Upper lobe of left lung (tissue), 6 donors: Measurements from ENCODE around the gene RUNX2. TPM values are rescaled to one million over a fixed set of nuclear protein-coding genes. Genes with fewer than 3 reads are reported as not detected.
"Not testable (repeated sequence)": the region's sequence is repeated elsewhere in the genome, so short reads cannot be mapped to it uniquely, and the experiment has no call there.

Experiments
- ATAC-seq, 2 donors: fragments of 200-7000 bp; cut with Tn5 transposase; one replicate each; pipeline ENCODE4 v1.9.1; 2022; ENCODE audit warnings: mild to moderate bottlenecking in 2 of 2, moderate library complexity in 2 of 2; ENCODE audit not compliant: low FRiP score in 2 of 2
- DNase-seq, 2 donors: peaks; one replicate each; pipeline ENCODE4 v3.0.0-alpha.2; 2019 to 2020
- H3K27ac ChIP-seq, 4 donors: fragments of 200-600 bp; sonication (generic); one replicate each; pipeline ENCODE4 v1.5.1; 2016 to 2019
- H3K27me3 ChIP-seq, 4 donors: fragments of 200-600 bp; sonication (generic); one replicate each; pipeline ENCODE4 v1.5.1; 2017 to 2019
- H3K36me3 ChIP-seq, 4 donors: fragments of 200-600 bp; sonication (generic); one replicate each; pipeline ENCODE4 v1.5.1; 2016 to 2019
- H3K4me1 ChIP-seq, 4 donors: fragments of 200-600 bp; sonication (generic); one replicate each; pipeline ENCODE4 v1.5.1; 2018 to 2019
- H3K4me3 ChIP-seq, 4 donors: fragments of 200-600 bp; sonication (generic); one replicate each; pipeline ENCODE4 v1.5.1; 2017 to 2019; ENCODE audit warnings: mild to moderate bottlenecking in 2 of 4, moderate library complexity in 1 of 4
- H3K9me3 ChIP-seq, 4 donors: fragments of 200-600 bp; sonication (generic); one replicate each; pipeline ENCODE4 v1.5.1; 2018 to 2019
- CTCF ChIP-seq, 6 experiments: fragments of 450-650 bp in 4 of 6; fragments of 200-600 bp in 2 of 6; sonication (generic) in 2 of 6; IDR thresholded peaks; one replicate each; pipeline ENCODE4 v1.5.1; 2016 to 2019; ENCODE audit warnings: antibody characterized with exemption in 6 of 6
- EP300 ChIP-seq, 4 donors: sonication (generic); formaldehyde crosslinking; IDR thresholded peaks; one replicate each; pipeline ENCODE4 v1.5.1; 2017; ENCODE audit warnings: antibody characterized with exemption in 4 of 4, control low read depth in 2 of 4
- POLR2A ChIP-seq, 4 donors: fragments of 450-650 bp; IDR thresholded peaks; one replicate each; pipeline ENCODE4 v1.5.1; 2016 to 2017; ENCODE audit warnings: antibody characterized with exemption in 4 of 4, mild to moderate bottlenecking in 2 of 4
- POLR2AphosphoS5 ChIP-seq, 2 donors: sonication (generic); formaldehyde crosslinking; IDR thresholded peaks; one replicate each; pipeline ENCODE4 v1.5.1; 2017; ENCODE audit warnings: antibody characterized with exemption in 2 of 2
- WGBS, 2 donors: methylation state at CpG; one replicate each; pipeline ENCODE4 v1.1.5; 2017 to 2018; 5-methylcytosine and 5-hydroxymethylcytosine counted together
- total RNA-seq, 6 donors: library from RNA; depleted of rRNA in 4 of 6; stranded (reverse); fragments of >200 nt in 4 of 6; gene quantifications; one replicate each; pipeline versions ENCODE4 v1.1.0 to v1.2.1, GENCODE V29; 2016 to 2021
- donor health status: DM: no; HTN: no; CAD: no; lungs with moderate emphysema.
- donor health status: DM: no; HTN: yes; CAD: no; lungs with severe emphysema.

The RUNX2 gene
- total RNA-seq, 6 donors from 2014 or later, result 2.6 to 12.2 (median 5.5) TPM

- Histone ChIP-seq H3K27me3 (no peaks in the 10 kb centered on the region), H3K36me3 (no peaks in the 10 kb centered on the region), H3K4me3 (no peak overlapping the region), H3K9me3 (no peaks in the 10 kb centered on the region), H3K4me1 (no peaks in the 10 kb centered on the region), H3K27ac (no peak overlapping the region)
- TF ChIP-seq POLR2AphosphoS5 (IDR thresholded peaks at IDR 0.05) (no peak), POLR2A (IDR thresholded peaks at IDR 0.05) (no peak), CTCF (IDR thresholded peaks at IDR 0.05) (no peak), EP300 (IDR thresholded peaks at IDR 0.05) (no peak)
- DNase-seq, result no peak
- ATAC-seq, result no peak
- WGBS, 2 donors, result 91 to 96% methylated on average over 2 of the region's 2 CpGs
Observed at GRCh38 chr6:45460166-45460565, 132.0 kb downstream of the RUNX2 start.

- H3K4me3 ChIP-seq, result no peak overlapping the region
- H3K36me3 ChIP-seq, result no peaks in the 10 kb centered on the region
- 74 to 88% methylated on average over 3 of the region's 3 CpGs for WGBS, 2 donors
- TF ChIP-seq CTCF (IDR thresholded peaks at IDR 0.05) (no peak), POLR2A (IDR thresholded peaks at IDR 0.05) (no peak), EP300 (IDR thresholded peaks at IDR 0.05) (no peak), POLR2AphosphoS5 (IDR thresholded peaks at IDR 0.05) (no peak)
- no peak overlapping the region for H3K27ac ChIP-seq
- DNase-seq (no peak), ATAC-seq (no peak)
- no peaks in the 10 kb centered on the region for H3K27me3 ChIP-seq
- H3K9me3 ChIP-seq, result no peaks in the 10 kb centered on the region
- no peaks in the 10 kb centered on the region for H3K4me1 ChIP-seq
Observed at GRCh38 chr6:45461486-45461885, 133.4 kb downstream of the RUNX2 start.

GRCh38 chr6:45462190-45463134 is 134.3 kb downstream of the RUNX2 start:
- no peak overlapping the region for H3K4me3 ChIP-seq
- DNase-seq, result no peak
- no peak for TF ChIP-seq EP300 (IDR thresholded peaks at IDR 0.05)
- TF ChIP-seq POLR2AphosphoS5 (IDR thresholded peaks at IDR 0.05), result no peak
- TF ChIP-seq CTCF (IDR thresholded peaks at IDR 0.05), result no peak
- TF ChIP-seq POLR2A (IDR thresholded peaks at IDR 0.05), result no peak
- H3K27me3 ChIP-seq, result no peaks in the 10 kb centered on the region
- H3K27ac ChIP-seq, result no peak overlapping the region
- no peak for ATAC-seq
- no peaks in the 10 kb centered on the region for H3K9me3 ChIP-seq
- WGBS, 2 donors, result 81 to 86% methylated on average over 7 of the region's 7 CpGs
- H3K36me3 ChIP-seq, result no peaks in the 10 kb centered on the region
- H3K4me1 ChIP-seq, result no peaks in the 10 kb centered on the region

GRCh38 chr6:45464685-45465084 is 136.6 kb downstream of the RUNX2 start:
- Histone ChIP-seq H3K27ac (no peak overlapping the region), H3K27me3 (no peaks in the 10 kb centered on the region), H3K4me3 (no peak overlapping the region), H3K9me3 (no peaks in the 10 kb centered on the region), H3K36me3 (no peaks in the 10 kb centered on the region), H3K4me1 (no peaks in the 10 kb centered on the region)
- TF ChIP-seq POLR2AphosphoS5 (IDR thresholded peaks at IDR 0.05) (no peak), EP300 (IDR thresholded peaks at IDR 0.05) (no peak), CTCF (IDR thresholded peaks at IDR 0.05) (no peak), POLR2A (IDR thresholded peaks at IDR 0.05) (no peak)
- no peak for DNase-seq
- no peak for ATAC-seq

GRCh38 chr6:45466686-45467085 is 138.6 kb downstream of the RUNX2 start:
- Histone ChIP-seq H3K4me1 (no peaks in the 10 kb centered on the region), H3K9me3 (no peaks in the 10 kb centered on the region), H3K27ac (no peak overlapping the region), H3K4me3 (no peak overlapping the region), H3K27me3 (no peaks in the 10 kb centered on the region), H3K36me3 (no peaks in the 10 kb centered on the region)
- DNase-seq, result no peak
- WGBS, 2 donors, result 73 to 85% methylated on average over 4 of the region's 4 CpGs
- TF ChIP-seq POLR2AphosphoS5 (IDR thresholded peaks at IDR 0.05) (no peak), CTCF (IDR thresholded peaks at IDR 0.05) (no peak)
- ATAC-seq, result no peak

- not testable (repeated sequence) for H3K4me1 ChIP-seq, H3K27me3 ChIP-seq, H3K27ac ChIP-seq, H3K4me3 ChIP-seq, H3K36me3 ChIP-seq, ATAC-seq, H3K9me3 ChIP-seq, DNase-seq
- 93 to 98% methylated on average over 6 of the region's 6 CpGs for WGBS, 2 donors
Observed at GRCh38 chr6:45467417-45467816, 139.3 kb downstream of the RUNX2 start.
